ENCODE results near the gene STXBP1. TPM values are rescaled to one million over a fixed set of nuclear protein-coding genes. Genes with fewer than 3 reads are reported as not detected.

The STXBP1 gene
- total and polyA plus RNA-seq, 9 of the 15 experiments (the other 6 are each of a cell fraction or from before 2014, with no cell fraction given), result 4.6 to 35.1 (median 9.7) TPM

DNA sequence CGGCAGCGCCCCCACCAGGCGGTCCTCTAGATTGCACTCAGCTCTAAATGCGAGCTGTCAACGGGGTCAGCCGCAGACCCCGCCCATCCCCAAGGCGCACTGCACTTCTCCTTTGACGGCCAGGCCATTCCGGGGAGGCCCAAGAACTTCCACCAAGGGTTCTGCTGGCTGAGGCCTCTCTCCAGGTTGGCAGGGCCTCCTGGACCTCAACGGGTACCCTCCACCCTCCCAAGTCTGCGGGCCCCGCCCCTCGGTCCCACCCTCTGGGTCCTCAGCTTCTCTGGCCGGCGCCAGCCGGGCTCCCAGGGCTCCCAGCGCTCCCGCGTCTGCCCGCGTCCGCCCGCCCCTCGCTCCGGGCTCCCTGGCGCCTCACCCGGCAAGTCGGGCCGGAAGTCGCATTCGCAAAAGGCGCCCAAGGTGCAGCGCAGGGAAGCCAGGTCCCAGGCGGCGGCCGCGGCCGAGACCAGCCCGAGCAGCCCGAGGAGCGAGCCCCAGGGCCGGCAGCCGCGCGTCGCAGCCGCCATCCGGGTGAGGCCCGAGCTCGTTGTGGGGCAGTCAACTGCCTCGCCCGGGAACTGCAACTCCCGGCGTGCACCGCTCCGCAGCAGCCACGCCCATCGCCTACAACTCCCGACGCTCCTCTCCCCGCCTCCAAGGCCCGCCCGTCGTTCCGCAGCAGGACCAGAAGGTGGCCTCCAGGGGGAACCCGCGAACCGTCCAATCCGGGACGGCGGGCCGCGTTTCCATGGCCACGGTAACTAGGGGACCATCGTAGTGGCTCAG lies 122.9 kb downstream of the STXBP1 start, which contains the start of gene TOR2A (continued):
- TF ChIP-seq, protein P1, sequence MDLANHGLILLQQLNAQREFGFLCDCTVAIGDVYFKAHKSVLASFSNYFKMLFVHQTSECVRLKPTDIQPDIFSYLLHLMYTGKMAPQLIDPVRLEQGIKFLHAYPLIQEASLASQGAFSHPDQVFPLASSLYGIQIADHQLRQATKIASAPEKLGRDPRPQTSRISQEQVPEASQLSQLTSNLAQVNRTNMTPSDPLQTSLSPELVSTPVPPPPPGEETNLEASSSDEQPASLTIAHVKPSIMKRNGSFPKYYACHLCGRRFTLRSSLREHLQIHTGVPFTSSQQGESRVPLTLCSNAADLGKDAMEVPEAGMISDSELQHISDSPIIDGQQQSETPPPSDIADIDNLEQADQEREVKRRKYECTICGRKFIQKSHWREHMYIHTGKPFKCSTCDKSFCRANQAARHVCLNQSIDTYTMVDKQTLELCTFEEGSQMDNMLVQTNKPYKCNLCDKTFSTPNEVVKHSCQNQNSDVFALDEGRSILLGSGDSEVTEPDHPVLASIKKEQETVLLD (IDR thresholded peaks at IDR 0.05), result no peak; the same call in 1 of the 2 replicates
- TF ChIP-seq BRD9 (IDR thresholded peaks at IDR 0.05; ENCODE audit: low read depth, partially characterized antibody) (no peak), FOXK1 (CRISPR knock-in tag; IDR thresholded peaks at IDR 0.05; ENCODE audit: borderline replicate concordance) (peak; percentile 61; the same call in 1 of the 2 replicates), CHD1 (IDR thresholded peaks at IDR 0.05; ENCODE audit: low read length) (no peak), CHD4 (IDR thresholded peaks at IDR 0.05; ENCODE audit: insufficient read depth, insufficient replicate concordance, low read depth, low read length, poor library complexity, severe bottlenecking) (no peak), NUFIP1 (IDR thresholded peaks at IDR 0.05; ENCODE audit: partially characterized antibody) (no peak), CBX8 (IDR thresholded peaks at IDR 0.05; ENCODE audit: borderline replicate concordance, extremely low read depth, low read depth, low read length, poor library complexity, severe bottlenecking) (no peak), FOSL1 (tag; conservative IDR thresholded peaks at IDR 0.05) (peak; percentile 51), TOE1 (IDR thresholded peaks at IDR 0.05; ENCODE audit: borderline replicate concordance) (peak; percentile 70; the same call in 1 of the 2 replicates), TOE1 (CRISPR knock-in tag; IDR thresholded peaks at IDR 0.05; ENCODE audit: borderline replicate concordance, low read depth) (no peak), CBFA2T3 (IDR thresholded peaks at IDR 0.05) (no peak), NFRKB (IDR thresholded peaks at IDR 0.05; ENCODE audit: low read depth) (no peak), POLR2H (tag; IDR thresholded peaks at IDR 0.05; ENCODE audit: low read depth) (no peak), CBFA2T2 (conservative IDR thresholded peaks at IDR 0.05) (no peak), MAZ (CRISPR knock-in tag; conservative IDR thresholded peaks at IDR 0.05 in 1 of 2, IDR thresholded peaks at IDR 0.05 in 1 of 2) (peak; percentile 84 to 86), EHMT2 (IDR thresholded peaks at IDR 0.05) (no peak), ZKSCAN8 (CRISPR knock-in tag; IDR thresholded peaks at IDR 0.05) (no peak)
- TF ChIP-seq, protein P2, sequence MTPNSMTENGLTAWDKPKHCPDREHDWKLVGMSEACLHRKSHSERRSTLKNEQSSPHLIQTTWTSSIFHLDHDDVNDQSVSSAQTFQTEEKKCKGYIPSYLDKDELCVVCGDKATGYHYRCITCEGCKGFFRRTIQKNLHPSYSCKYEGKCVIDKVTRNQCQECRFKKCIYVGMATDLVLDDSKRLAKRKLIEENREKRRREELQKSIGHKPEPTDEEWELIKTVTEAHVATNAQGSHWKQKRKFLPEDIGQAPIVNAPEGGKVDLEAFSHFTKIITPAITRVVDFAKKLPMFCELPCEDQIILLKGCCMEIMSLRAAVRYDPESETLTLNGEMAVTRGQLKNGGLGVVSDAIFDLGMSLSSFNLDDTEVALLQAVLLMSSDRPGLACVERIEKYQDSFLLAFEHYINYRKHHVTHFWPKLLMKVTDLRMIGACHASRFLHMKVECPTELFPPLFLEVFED (CRISPR knock-in tag; conservative IDR thresholded peaks at IDR 0.05), result no peak
- TF ChIP-seq, protein P3, sequence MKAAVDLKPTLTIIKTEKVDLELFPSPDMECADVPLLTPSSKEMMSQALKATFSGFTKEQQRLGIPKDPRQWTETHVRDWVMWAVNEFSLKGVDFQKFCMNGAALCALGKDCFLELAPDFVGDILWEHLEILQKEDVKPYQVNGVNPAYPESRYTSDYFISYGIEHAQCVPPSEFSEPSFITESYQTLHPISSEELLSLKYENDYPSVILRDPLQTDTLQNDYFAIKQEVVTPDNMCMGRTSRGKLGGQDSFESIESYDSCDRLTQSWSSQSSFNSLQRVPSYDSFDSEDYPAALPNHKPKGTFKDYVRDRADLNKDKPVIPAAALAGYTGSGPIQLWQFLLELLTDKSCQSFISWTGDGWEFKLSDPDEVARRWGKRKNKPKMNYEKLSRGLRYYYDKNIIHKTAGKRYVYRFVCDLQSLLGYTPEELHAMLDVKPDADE (conservative IDR thresholded peaks at IDR 0.05; ENCODE audit: control insufficient read depth, low read depth, low read length), result peak; percentile 99
- TF ChIP-seq, protein P4, sequence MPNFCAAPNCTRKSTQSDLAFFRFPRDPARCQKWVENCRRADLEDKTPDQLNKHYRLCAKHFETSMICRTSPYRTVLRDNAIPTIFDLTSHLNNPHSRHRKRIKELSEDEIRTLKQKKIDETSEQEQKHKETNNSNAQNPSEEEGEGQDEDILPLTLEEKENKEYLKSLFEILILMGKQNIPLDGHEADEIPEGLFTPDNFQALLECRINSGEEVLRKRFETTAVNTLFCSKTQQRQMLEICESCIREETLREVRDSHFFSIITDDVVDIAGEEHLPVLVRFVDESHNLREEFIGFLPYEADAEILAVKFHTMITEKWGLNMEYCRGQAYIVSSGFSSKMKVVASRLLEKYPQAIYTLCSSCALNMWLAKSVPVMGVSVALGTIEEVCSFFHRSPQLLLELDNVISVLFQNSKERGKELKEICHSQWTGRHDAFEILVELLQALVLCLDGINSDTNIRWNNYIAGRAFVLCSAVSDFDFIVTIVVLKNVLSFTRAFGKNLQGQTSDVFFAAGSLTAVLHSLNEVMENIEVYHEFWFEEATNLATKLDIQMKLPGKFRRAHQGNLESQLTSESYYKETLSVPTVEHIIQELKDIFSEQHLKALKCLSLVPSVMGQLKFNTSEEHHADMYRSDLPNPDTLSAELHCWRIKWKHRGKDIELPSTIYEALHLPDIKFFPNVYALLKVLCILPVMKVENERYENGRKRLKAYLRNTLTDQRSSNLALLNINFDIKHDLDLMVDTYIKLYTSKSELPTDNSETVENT (CRISPR knock-in tag; IDR thresholded peaks at IDR 0.05), result peak; percentile 18; the same call in 1 of the 2 replicates

Data from K562 (cell line).